Keratinocyte (primary cell): ENCODE measurements around the gene GALNT9. TPM values are rescaled to one million over a fixed set of nuclear protein-coding genes. Genes with fewer than 3 reads are reported as not detected.

Experiments used
- DNase-seq: peaks from one replicate; pipeline ENCODE4 v3.0.0-alpha.2; 2011; ENCODE audit warnings: low read depth, missing footprints, low spot score
- FAIRE-seq: peaks from 2 replicates; lab custom pipeline; 2011; peaks lifted over from hg19 to GRCh38; lab: Jason Lieb, UNC
- H2AFZ ChIP-seq: 2 replicates; pipeline ENCODE4 v1.6.0; 2012; ENCODE audit warnings: low read length, control low read depth, inconsistent platforms; ENCODE audit not compliant: control insufficient read depth
- H3K27ac ChIP-seq: 2 replicates; pipeline ENCODE4 v1.5.1; 2011; ENCODE audit warnings: low read length; ENCODE audit not compliant: control insufficient read depth, insufficient read depth
- H3K27me3 ChIP-seq: 3 replicates; pipeline ENCODE4 v1.6.0; 2011; ENCODE audit warnings: low read length; ENCODE audit not compliant: control insufficient read depth, insufficient read depth; ENCODE audit errors: extremely low read depth
- H3K36me3 ChIP-seq, 2 experiments: 2 replicates in 1 of 2; 3 replicates in 1 of 2; pipeline ENCODE4 v1.5.1; 2011; ENCODE audit warnings: low read length in 2 of 2, mild to moderate bottlenecking in 1 of 2; ENCODE audit not compliant: control insufficient read depth in 2 of 2, insufficient read depth in 2 of 2; ENCODE audit errors: extremely low read depth in 1 of 2
- H3K4me1 ChIP-seq: 3 replicates; pipeline ENCODE4 v1.5.1; 2011; ENCODE audit warnings: low read length; ENCODE audit not compliant: control insufficient read depth, insufficient read depth; ENCODE audit errors: extremely low read depth
- H3K4me2 ChIP-seq: 3 replicates; pipeline ENCODE4 v1.6.0; 2011; ENCODE audit warnings: low read depth, low read length; ENCODE audit not compliant: control insufficient read depth, insufficient read depth; ENCODE audit errors: extremely low read depth
- H3K4me3 ChIP-seq, 3 experiments: fragments of 200-600 bp in 1 of 3; sonication (generic) in 1 of 3; 2 replicates in 2 of 3; 3 replicates in 1 of 3; pipeline ENCODE4 v1.5.1; 2011 to 2016; ENCODE audit warnings: low read length in 3 of 3, mild to moderate bottlenecking in 3 of 3, control low read depth in 2 of 3, inconsistent platforms in 1 of 3, low read depth in 1 of 3, mixed read lengths in 1 of 3, mixed run types in 1 of 3, moderate library complexity in 1 of 3; ENCODE audit not compliant: control insufficient read depth in 2 of 3, insufficient read depth in 2 of 3; ENCODE audit errors: extremely low read depth in 1 of 3
- H3K79me2 ChIP-seq: 2 replicates; pipeline ENCODE4 v1.6.0; 2012; ENCODE audit warnings: low read length; ENCODE audit not compliant: control insufficient read depth, insufficient read depth
- H3K9ac ChIP-seq: 3 replicates; pipeline ENCODE4 v1.6.0; 2011; ENCODE audit warnings: low read length; ENCODE audit not compliant: control insufficient read depth, insufficient read depth; ENCODE audit errors: extremely low read depth
- H3K9me1 ChIP-seq: 3 replicates; pipeline ENCODE4 v1.6.0; 2011; ENCODE audit warnings: low read length; ENCODE audit not compliant: control insufficient read depth, insufficient read depth; ENCODE audit errors: extremely low read depth
- H3K9me3 ChIP-seq: 2 replicates; pipeline ENCODE4 v1.5.1; 2012; ENCODE audit warnings: low read depth, low read length; ENCODE audit not compliant: control insufficient read depth
- H4K20me1 ChIP-seq: 3 replicates; pipeline ENCODE4 v1.6.0; 2011; ENCODE audit warnings: low read length; ENCODE audit not compliant: control insufficient read depth, insufficient read depth; ENCODE audit errors: extremely low read depth
- EZH2 ChIP-seq: IDR thresholded peaks from one replicate; pipeline ENCODE4 v1.6.1; 2012; ENCODE audit warnings: inconsistent platforms, mild to moderate bottlenecking, low read length, moderate library complexity
- dilution Hi-C: fragments of 300-500 bp; cut with MboI; formaldehyde crosslinking; loops from one replicate; pipeline ENCODE4 v1.7.0; 2020; ENCODE audit warnings: low sequenced_read_pairs; ENCODE audit not compliant: extremely low pct_ligation_motif_present
- polyA plus RNA-seq, 5 experiments: library from polyadenylated mRNA; depleted of rRNA in 3 of 5; stranded (reverse) in 3 of 5; stranded (forward) in 1 of 5; unstranded in 1 of 5; fragments of >200 nt; gene quantifications; 1 replicate in 1 of 5; 2 replicates in 3 of 5; 3 replicates in 1 of 5; pipeline versions ENCODE4 v1.2.1 to v1.2.3, GENCODE V29; 2011 to 2012; ENCODE audit warnings: missing spikeins in 2 of 5, low read depth in 1 of 5, low replicate concordance in 1 of 5
- TF ChIP-seq, protein P1 (sequence below), 3 experiments: IDR thresholded peaks in 1 of 3; conservative IDR thresholded peaks in 1 of 3; optimal IDR thresholded peaks in 1 of 3; 2 replicates in 2 of 3; 3 replicates in 1 of 3; pipeline versions ENCODE3 to v1.5.1; 2011; ENCODE audit warnings: low read length in 3 of 3, mild to moderate bottlenecking in 3 of 3, moderate library complexity in 2 of 3, control low read depth in 1 of 3, inconsistent platforms in 1 of 3; ENCODE audit not compliant: insufficient read depth in 2 of 3; ENCODE audit errors: extremely low read depth in 1 of 3

GALNT9 gene
- polyA plus RNA-seq, 1 donor (not counting 4 experiments of a cell fraction or from before 2014, with no cell fraction given), result not detected

DNA sequence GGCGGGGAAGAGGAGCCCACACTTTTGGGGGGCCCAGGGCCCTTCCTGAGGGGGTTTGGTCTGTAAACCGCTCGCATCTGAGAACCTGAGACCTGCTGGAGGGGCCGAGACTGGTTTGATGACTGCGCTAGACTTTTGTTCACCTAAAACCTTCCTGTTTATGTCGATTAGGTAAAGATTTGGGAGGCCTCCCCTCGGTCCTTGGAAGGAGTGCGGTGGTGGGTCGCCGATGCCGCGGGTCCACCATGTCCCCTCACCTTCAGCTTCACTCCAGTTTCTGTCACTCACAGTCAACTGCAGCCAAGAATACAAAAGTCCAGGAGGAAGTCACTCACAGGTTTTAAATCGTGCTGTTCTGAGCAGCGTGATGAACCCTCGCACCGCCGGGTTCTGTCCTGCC lies 10.5 kb upstream of the GALNT9 start:
- no peaks in the 10 kb centered on the region for H3K4me1 ChIP-seq
- no peak overlapping the region for H3K9ac ChIP-seq
- H2AFZ ChIP-seq, result no peak overlapping the region
- H3K36me3 ChIP-seq, result no peaks in the 10 kb centered on the region
- no peaks in the 10 kb centered on the region for H4K20me1 ChIP-seq
- DNase-seq (no peak), FAIRE-seq (no peak)
- peaks cover 17% of the 10 kb centered on the region for H3K9me3 ChIP-seq
- H3K4me2 ChIP-seq, result no peak overlapping the region
- H3K4me3 ChIP-seq, result no peak overlapping the region
- H3K27ac ChIP-seq, result no peak overlapping the region
- no peaks in the 10 kb centered on the region for H3K9me1 ChIP-seq
- TF ChIP-seq EZH2, result no peak
- H3K27me3 ChIP-seq, result peaks cover 8% of the 10 kb centered on the region
- H3K79me2 ChIP-seq, result no peaks in the 10 kb centered on the region
- dilution Hi-C loops, result no loop called here

DNA sequence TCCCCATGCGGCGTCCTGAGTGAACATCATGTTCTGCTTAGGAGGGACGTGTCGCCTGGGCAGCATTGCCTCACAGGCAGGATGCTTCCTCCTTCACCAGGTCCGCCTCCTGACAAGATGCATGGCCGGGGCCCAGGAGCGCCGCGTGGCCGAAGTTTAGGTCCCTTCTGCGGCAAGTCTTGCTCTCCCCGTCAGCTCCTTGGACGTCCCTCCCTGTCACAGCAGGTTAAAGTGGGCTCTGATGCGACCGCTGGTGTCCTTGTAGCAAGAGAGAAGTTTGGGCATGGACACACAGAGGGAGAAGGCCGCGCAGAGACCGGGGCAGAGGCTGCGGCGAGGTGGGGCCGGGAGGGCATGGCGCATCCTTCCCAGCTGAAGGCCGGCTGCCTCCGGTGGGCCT lies 9.4 kb upstream of the GALNT9 start:
- Histone ChIP-seq H3K4me3 (no peak overlapping the region), H2AFZ (no peak overlapping the region), H3K4me2 (no peak overlapping the region), H3K9ac (no peak overlapping the region), H4K20me1 (no peaks in the 10 kb centered on the region), H3K27ac (no peak overlapping the region), H3K9me1 (no peaks in the 10 kb centered on the region), H3K4me1 (no peaks in the 10 kb centered on the region), H3K36me3 (no peaks in the 10 kb centered on the region), H3K79me2 (no peaks in the 10 kb centered on the region), H3K27me3 (no peaks in the 10 kb centered on the region), H3K9me3 (peaks cover 19% of the 10 kb centered on the region)
- FAIRE-seq, result no peak
- TF ChIP-seq, protein P1, sequence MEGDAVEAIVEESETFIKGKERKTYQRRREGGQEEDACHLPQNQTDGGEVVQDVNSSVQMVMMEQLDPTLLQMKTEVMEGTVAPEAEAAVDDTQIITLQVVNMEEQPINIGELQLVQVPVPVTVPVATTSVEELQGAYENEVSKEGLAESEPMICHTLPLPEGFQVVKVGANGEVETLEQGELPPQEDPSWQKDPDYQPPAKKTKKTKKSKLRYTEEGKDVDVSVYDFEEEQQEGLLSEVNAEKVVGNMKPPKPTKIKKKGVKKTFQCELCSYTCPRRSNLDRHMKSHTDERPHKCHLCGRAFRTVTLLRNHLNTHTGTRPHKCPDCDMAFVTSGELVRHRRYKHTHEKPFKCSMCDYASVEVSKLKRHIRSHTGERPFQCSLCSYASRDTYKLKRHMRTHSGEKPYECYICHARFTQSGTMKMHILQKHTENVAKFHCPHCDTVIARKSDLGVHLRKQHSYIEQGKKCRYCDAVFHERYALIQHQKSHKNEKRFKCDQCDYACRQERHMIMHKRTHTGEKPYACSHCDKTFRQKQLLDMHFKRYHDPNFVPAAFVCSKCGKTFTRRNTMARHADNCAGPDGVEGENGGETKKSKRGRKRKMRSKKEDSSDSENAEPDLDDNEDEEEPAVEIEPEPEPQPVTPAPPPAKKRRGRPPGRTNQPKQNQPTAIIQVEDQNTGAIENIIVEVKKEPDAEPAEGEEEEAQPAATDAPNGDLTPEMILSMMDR (optimal IDR thresholded peaks at IDR 0.05 in 1 of 3, IDR thresholded peaks at IDR 0.05 in 1 of 3, conservative IDR thresholded peaks at IDR 0.05 in 1 of 3; ENCODE audit: extremely low read depth in 1 of 3, insufficient read depth in 2 of 3, low read length in 3 of 3), result no peak
- no peak for TF ChIP-seq EZH2
- no peak for DNase-seq
- dilution Hi-C loops, result no loop called here

DNA sequence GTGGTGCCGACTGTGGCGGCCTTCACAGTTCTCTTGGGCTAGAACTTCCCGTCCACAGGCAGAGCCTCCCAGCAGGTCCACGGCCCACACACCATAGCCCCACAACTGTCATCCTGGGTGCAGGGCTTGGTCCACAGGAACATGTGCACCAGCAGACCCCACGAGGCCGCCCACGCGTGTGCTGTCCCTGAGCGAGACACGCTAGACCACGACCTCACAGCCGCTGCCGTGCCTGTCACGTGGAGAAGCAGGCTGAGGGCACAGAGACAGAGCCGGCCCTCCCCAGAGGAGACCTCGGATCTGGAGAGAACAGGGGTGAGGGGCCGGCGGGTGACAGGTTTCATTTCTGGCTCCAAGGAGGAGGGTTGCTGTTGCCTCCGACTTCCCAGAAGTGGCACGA lies 8.9 kb upstream of the GALNT9 start:
- peaks cover 19% of the 10 kb centered on the region for H3K9me3 ChIP-seq
- no peaks in the 10 kb centered on the region for H3K9me1 ChIP-seq
- TF ChIP-seq, protein P1 (optimal IDR thresholded peaks at IDR 0.05 in 1 of 3, IDR thresholded peaks at IDR 0.05 in 1 of 3, conservative IDR thresholded peaks at IDR 0.05 in 1 of 3; ENCODE audit: extremely low read depth in 1 of 3, insufficient read depth in 2 of 3, low read length in 3 of 3), result no peak
- TF ChIP-seq EZH2, result no peak
- no peaks in the 10 kb centered on the region for H3K4me1 ChIP-seq
- FAIRE-seq (no peak), DNase-seq (no peak)
- no peaks in the 10 kb centered on the region for H4K20me1 ChIP-seq
- no peaks in the 10 kb centered on the region for H3K27me3 ChIP-seq
- dilution Hi-C loops, result no loop called here
- no peak overlapping the region for H3K9ac ChIP-seq
- no peak overlapping the region for H3K4me3 ChIP-seq
- H2AFZ ChIP-seq, result no peak overlapping the region
- H3K27ac ChIP-seq, result no peak overlapping the region
- no peaks in the 10 kb centered on the region for H3K79me2 ChIP-seq
- H3K36me3 ChIP-seq, result no peaks in the 10 kb centered on the region
- H3K4me2 ChIP-seq, result no peak overlapping the region
